HG03103 (cell line): ENCODE measurements around the gene AKR1E2.
A peak's percentile ranks its signal among the peaks of the same experiment; 100 is the strongest.

Experiments used
- ATAC-seq: cut with Tn5 transposase; IDR thresholded peaks from one replicate; pipeline ENCODE4 v1.9.1; 2021; ENCODE audit warnings: low read depth; ENCODE audit not compliant: unreplicated experiment

AKR1E2 gene

DNA sequence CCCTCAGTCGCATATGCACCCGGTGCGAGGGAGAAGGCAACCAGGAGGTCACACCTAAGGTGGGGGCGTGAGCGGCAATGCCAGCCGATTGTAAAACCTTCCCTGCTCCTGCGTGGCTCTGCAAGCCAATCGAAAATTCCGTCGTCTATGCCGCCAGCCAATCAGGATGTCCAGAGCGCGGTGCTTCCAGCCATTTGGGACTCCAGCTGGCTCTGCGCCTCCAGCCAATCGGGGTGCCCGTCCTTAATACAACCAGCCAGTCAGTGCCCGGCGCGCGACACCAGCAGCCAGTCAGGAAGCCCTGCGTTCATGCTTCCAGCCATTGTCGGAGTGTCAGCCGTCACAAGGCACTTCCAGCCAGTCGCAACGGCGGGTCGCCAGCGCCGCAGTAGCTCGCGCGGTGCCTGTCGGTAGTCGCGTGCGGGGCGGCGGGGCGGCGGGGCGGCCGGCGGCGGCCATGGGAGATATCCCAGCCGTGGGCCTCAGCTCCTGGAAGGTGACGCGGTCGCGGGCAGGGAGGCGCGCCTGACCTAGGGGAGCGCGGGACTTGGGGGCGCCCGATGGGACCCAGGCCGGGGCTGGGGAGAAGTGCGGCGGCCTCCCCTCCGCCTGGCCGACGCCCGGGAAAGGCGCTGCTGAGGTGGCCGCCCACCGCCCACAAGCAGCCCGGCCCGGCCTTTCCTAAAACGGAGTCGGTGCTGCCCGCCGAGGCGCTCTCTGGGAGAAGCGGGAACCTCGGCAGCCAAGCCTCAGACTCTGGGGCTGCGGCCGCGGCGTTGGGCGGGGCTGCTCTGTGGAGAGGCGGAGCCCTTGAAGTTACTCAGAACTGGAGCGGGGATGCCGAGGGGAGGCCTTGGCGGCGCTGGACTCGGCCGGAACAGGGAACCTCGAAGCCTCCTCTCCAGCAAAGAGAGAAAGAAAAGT lies at the start of gene AKR1E2:
TSS of gene AKR1E2 (plus strand) at position 340 of the 924 bp plus-strand sequence. CDS start at position 458, 118 bp downstream.
- ATAC-seq = peak; percentile 55

DNA sequence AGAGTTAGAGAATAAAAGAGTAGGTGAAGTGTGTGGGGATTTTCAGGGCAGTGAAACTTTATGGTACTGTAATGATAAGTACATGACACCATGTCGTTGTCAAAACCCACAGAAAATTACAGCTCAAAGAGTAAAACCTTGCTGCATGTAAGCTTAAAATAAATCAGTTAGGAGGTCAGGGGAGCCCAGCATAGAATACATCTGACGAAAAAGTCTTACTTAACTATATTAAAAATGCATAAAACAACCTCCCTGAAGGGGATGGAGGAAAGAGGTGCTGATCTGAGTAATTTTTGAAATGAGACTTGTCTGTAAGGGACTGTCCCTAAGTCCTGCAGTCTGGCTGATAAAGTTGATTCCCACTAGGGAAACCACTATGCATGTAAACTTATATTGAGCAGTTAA lies 49.8 kb upstream of the AKR1E2 start:
- no peak for ATAC-seq

DNA sequence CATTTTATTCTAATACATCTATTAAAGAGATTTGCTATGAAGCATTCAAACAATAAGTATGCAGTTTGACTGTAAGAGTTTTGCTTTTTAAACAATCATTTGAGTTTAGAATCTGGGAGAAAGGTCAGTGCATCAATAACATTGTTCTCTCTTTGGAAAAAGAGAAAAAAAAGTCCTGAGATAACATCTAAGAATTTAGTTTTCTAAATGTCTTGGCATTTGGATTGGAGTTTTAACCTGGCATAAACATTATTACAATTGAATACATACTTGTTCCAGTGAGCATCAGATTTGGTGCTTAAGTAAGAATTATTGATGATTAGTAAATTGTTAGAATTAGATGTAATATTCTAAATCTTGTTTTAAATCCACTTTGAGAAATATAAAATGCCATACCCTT lies 47.2 kb upstream of the AKR1E2 start:
- no peak for ATAC-seq

DNA sequence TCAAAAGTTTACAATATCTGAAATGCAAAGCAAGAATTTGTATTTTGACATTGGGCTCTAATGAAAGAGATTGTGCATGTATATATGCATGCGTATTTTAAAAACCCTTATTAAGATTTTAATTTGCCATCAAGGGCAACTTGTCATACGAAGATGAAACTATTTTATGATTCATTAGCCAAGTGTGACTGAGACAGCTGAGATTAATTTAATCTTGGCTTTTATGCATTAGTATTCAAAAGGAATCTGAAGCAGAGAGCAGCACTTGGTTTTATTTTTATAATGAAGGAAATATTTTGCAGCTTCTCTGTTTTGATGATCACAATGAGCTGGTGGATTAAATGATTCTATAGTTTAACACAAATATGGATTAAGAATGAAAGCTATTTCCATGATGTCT lies 45.9 kb upstream of the AKR1E2 start:
- ATAC-seq = no peak

DNA sequence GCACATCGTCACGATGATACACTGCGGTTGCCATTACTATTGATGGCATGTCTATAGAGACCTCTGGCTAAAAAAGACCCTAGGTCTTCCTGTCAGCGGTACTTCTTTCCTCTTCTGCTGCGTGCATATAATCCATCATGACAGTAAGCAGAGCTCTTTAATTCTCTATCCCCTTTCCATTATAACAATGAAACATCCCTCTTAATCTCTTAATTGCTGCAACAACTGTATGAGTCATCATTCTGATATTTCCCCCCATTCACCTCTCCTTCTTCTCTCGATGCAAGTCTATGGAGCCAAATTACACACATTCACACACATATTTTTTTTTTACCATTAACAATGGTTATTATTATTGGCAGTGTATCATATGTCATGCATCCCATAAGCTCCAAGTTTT lies 45.2 kb upstream of the AKR1E2 start:
- ATAC-seq = no peak

DNA sequence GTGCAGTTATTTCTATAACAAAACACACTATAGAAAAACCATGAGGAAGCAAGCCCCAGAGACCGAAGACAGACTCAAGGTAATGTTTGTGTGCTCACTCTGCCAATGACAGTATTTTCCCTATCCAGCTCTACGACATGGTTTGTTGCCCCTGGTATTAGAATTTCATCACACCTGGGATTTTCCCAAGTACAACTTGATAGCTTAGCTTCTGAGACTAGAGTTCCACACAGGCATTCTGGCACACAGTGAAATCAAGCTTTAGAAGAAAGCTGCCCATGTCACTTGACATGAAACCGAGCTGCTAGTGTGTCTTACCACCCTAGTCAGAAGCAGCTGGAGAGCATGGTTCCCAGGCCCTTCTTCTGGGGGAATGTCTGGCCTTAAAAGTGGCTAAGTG lies 44.1 kb upstream of the AKR1E2 start:
- no peak for ATAC-seq

DNA sequence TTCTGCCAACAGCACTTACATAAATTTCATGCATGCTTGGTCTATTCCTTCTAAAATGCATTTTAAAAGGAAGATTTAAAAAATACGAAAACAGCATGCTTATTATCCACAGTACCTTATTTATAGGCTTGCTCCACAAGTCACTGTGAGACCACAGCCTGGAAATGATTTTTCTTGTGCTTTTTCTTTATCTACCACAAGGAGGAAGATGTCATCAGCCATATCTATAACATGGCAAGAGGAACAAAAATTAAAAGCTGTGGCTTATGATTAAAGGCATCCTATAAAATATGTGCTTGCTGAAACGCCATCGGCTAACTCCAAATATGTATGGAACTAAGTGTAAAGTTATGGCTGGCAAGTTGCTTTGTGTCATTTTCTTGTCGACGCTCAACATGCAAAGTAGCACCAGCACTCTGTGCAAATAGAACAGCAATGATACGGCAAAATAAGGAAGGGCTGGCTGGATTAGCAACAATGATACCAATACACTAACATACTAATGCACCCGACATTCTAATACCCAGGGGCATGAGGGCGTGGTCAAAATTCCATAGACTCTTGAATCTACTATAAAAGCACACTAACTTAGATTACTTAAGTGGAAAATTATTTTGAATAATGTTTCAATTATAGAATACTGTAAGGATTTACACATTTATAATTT lies 41.2 kb upstream of the AKR1E2 start:
- no peak for ATAC-seq

DNA sequence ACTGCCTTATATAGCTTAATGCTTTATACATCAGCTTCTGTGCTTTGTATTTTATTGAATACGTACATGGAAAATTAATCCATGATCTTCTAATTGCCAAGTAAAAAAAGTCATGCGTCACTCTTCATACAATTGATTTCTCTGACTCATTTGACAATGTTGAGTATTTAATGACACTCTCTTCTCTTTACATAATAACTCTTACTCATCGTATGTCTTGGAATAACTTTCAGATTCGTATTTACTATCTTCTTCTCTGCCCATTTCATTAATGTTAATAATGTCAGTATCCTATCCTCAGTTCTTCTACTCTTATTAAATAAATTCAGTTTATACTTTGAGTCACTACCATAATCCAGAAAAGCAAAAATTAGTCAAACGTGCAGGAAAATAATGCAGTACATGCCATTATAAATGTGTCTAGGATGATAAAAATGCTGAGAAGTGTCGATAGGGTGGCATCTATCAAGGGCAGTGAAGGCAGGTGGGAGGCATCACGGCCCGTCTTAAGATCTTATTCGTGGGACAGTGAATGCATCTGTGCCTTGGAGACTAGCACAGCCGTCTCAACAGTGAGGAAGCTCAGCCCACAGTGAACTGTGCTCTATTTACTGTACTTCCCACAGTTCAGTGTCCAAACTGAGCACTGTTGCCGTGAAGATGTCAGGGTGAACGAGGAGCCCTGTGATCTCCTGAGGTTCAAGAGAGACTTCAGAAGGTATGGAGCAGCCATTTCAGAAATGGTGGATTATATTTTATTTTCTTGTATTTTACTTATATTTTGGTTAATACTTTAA lies 39.8 kb upstream of the AKR1E2 start:
- no peak for ATAC-seq

DNA sequence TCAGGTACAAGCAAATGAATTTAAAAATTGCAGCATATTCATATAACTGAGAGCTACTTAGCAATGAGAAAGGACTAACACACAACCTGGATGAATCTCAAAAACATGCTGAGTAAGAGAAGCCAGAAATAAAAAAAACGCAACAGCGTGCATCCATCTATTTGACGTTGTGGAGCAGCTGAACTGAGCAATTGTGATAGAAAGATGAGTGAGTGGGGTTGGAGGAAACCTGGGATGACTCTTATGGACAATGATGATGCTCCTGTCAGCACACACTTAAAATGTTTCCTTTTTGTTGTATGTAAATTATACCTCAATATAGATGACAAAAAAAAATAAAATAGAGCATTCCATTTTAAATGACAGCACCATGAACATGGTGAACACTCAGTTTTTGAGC lies 36.0 kb upstream of the AKR1E2 start:
- ATAC-seq = no peak

DNA sequence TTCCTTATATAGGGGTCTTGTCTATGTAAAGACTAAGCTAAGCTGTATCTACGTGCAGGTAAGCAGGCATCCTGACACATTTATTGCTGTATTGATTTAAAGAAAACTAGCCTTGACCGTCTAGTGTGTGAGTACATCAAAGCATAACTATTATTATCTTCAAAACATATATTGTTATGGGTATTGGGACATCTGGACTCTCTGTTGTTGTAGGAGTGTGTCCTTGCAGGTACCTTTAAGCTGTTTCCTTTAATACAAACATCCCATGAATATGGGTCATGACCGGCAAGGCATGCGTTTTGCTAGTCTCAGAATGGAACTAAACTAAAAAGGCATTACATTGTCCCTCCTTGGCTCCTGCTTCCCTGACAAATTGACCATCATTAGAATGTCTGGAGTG lies 35.1 kb upstream of the AKR1E2 start:
- no peak for ATAC-seq

DNA sequence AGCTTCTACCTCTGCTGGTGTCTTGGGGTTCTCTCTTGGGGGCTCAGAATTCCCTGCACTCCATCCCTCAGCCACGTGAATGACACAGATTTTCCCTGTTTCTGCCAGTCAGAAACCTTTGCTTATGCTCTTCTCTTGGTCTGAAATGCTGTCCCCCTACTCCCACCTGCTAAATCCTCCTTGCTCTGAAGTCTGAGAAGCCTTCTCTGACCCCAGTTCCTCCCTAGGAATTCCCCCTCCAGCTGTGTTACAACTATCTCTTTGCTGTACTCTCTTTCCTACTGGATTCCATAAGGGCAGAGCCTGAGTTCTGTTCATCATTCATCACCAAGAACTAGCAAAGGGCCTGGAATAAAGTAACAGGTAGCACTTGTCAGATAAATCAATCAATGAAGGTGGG lies 33.6 kb upstream of the AKR1E2 start:
- no peak for ATAC-seq

DNA sequence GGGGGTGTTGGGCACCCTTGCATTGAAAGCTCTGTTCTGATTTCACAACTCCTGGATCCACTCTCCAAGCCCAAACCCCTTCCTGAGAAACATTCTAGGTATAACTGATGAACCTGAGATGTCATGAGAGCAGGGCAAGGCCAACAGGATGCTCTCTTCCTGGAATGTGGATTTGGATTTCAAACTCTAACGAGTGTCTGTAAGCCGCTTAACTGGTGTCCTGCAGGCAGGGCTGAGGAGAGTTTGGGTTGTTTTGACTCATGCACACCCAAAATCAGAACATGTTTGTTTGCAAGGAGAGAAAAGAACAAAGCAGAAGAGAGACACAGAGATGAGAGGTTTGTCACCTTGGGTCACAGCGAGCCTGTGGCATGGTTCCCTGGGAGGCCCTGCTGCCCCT lies 24.6 kb upstream of the AKR1E2 start:
- no peak for ATAC-seq

DNA sequence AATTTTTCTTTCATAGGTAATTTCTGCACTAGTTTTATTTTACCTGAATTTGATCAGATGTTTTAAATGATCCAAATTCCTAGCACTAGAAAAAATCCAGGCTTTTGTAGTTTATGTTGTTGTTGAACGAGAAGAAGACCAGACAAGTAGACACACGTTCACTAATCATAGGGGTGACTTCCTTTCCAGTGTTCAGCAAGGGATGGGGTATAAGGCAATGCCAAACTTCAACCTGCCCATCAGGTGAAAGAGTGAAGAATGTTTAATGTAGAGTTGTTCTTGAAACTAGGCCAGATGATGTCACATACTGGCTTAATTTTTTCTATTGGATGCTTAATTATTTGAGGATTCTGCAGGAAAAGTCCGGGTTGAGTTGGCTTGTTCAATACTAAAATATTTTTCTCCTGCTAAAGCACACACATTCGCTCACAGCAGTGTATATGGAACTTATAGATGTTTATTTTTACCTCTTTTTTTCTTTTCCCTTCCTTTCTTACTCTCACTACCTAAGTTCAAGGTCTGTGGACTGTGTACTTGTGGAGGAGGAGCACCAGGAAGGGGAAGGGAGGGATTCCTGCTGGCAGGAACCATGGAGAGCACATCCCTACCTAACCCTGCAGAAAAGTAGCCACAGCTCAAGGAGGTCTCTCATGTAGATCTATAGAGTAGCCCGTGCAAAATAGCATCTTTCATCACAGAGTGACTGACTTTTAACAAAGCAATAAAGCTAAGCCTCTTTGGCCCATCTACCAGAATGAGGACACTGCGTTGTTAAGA lies 23.1 kb upstream of the AKR1E2 start:
- ATAC-seq = no peak

DNA sequence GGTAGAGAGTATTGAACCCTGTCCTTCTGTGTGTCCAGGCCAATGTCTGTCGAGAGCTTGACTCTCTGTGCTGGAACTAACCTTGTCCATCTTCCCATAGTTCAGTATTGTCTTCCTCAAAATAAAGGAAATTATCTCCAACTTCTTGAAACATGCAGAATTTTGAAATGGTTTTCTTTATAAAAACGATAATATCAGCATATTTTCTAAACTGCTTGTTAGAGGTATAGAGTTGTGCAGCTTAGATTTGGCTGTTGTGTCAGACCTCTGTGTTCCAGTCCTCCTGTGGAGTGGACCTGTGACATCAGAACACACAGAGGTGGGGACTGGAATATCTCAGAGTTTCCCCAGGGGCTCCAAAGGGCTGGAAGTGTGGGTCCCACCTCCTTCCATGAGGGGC lies 22.2 kb upstream of the AKR1E2 start:
- ATAC-seq = no peak

DNA sequence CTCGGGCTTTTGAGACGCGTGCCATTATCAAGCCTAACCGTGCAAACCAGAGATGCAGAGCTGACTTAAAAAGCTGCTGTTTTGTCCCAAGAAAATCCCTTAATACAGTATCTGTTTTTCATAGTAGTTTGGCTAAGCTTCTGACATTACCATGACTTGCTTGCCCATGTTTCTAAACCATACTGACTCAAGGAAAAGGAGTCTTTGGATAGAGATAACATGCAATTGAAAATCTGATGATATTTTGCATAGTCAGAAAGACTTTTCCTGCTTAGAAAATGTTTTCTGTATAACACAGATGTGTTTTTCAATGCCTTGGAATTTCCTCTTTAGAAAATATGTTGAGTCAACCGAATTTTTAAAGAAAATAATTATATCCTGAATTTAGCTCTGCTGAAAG lies 21.5 kb upstream of the AKR1E2 start:
- no peak for ATAC-seq

DNA sequence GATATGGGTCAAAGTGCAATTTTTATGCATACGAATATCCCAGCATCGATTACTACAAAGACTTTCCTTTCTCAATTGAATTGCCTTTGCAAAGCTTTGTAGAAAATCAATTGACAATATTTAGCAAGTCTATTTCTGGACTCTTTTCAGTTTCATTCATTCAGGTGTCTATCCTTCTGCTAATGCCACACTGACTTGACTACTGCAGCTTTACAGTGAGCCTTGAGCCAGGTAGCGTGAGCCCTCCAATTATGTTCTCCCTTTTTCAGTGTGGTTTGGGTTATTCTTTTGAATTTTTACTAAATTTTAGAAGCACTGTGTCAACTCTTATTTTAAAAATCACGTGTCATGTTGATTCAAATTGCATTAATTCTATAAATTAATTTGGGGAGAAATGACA lies 19.5 kb upstream of the AKR1E2 start:
- no peak for ATAC-seq

DNA sequence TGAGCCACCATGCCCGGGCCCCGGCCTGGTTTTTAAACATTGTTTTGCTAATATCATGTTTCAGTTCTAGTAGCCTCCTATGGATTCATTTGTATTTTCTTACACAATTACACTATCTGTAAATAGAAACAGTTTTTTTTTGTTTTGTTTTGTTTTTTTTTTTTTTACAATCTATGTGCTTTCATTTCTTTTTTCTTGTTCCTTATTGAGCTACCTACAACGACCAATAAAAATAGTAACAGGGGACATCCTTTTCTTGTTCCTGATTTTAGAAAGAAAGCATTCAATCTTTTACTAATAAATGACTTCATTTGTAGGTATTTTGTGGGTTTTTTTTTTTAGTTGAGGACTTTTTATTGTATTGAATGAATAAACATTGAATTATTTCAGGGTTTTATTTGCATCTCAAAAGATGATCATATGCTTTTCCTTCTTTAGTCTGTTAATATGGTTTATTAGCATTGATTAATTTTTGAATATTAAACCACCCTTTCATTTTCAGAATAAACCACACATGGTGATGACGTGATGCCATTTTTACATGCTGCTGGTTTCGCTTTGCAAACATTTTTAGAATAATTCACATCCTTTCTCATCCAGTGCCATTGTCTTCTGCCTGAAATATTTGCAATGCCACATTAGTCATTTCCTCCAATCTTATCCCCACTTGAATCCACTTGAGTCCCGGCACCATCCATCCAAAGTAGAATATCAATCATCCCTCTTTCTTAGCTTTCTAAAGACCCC lies 18.1 kb upstream of the AKR1E2 start:
- peak; percentile 50 for ATAC-seq

DNA sequence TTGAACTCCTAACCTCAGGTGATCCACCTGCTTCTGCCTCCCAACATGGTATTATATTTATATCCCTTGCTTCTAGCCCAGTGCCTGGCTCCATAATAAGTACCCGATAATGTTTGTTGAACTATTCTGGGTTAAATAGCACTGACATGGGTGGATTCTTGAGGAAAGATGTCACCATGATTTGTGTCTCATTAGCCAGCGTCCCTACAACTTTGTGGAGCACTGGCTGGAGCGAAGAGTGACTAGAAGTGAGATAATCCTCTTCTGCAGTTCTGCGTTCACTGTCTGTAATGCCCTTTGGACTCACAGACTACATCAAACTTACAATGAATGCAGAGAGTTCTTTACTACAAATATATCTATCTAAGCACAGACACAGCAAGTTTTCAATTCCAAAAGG lies 16.9 kb upstream of the AKR1E2 start:
- ATAC-seq = no peak

DNA sequence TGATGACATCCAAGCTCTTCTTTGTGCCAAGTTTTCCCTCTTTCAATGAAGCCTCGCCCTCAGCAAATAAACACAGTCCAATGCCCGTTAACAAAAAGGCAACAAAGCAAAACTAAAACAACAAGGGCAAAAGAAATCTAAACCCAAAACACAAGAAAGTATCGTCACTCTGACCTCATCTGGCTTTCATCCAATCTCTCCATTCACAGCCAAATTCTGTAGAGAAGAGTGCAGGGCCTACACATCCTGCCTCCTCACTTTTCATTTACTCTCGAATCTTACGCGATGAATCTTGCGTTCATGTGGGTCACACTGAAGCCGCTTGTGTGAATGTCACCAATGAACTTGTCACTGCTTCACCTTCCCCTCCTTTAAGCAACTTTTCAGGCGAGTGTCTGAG lies 15.9 kb upstream of the AKR1E2 start:
- no peak for ATAC-seq

DNA sequence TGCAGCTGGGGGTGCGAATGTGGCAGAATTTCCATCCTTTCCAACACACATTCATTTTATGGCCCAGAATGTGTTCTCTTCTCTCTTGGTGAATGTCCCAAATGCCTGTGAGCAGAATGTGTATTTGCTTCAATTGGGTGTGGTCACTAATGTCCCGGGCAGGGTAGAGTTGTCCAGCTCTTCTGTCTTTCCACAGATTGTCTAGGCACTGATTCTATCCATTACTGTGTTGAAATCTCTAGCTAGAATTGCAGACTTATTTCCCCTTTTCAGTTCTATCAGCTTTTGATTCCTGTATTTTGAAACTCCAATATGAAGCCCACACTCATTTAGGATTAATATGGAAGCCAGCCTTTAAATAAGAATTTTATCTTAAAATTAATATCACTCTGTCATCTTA lies 14.0 kb upstream of the AKR1E2 start:
- no peak for ATAC-seq
